GM19372 (cell line): ENCODE measurements around the gene CLMN.
A peak's percentile ranks its signal among the peaks of the same experiment; 100 is the strongest.

Source experiments
- ATAC-seq: cut with Tn5 transposase; IDR thresholded peaks from one replicate; pipeline ENCODE4 v1.9.1; 2021; ENCODE audit warnings: mild to moderate bottlenecking, low read depth, moderate library complexity; ENCODE audit not compliant: unreplicated experiment

Gene CLMN, protein sequence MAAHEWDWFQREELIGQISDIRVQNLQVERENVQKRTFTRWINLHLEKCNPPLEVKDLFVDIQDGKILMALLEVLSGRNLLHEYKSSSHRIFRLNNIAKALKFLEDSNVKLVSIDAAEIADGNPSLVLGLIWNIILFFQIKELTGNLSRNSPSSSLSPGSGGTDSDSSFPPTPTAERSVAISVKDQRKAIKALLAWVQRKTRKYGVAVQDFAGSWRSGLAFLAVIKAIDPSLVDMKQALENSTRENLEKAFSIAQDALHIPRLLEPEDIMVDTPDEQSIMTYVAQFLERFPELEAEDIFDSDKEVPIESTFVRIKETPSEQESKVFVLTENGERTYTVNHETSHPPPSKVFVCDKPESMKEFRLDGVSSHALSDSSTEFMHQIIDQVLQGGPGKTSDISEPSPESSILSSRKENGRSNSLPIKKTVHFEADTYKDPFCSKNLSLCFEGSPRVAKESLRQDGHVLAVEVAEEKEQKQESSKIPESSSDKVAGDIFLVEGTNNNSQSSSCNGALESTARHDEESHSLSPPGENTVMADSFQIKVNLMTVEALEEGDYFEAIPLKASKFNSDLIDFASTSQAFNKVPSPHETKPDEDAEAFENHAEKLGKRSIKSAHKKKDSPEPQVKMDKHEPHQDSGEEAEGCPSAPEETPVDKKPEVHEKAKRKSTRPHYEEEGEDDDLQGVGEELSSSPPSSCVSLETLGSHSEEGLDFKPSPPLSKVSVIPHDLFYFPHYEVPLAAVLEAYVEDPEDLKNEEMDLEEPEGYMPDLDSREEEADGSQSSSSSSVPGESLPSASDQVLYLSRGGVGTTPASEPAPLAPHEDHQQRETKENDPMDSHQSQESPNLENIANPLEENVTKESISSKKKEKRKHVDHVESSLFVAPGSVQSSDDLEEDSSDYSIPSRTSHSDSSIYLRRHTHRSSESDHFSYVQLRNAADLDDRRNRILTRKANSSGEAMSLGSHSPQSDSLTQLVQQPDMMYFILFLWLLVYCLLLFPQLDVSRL

DNA sequence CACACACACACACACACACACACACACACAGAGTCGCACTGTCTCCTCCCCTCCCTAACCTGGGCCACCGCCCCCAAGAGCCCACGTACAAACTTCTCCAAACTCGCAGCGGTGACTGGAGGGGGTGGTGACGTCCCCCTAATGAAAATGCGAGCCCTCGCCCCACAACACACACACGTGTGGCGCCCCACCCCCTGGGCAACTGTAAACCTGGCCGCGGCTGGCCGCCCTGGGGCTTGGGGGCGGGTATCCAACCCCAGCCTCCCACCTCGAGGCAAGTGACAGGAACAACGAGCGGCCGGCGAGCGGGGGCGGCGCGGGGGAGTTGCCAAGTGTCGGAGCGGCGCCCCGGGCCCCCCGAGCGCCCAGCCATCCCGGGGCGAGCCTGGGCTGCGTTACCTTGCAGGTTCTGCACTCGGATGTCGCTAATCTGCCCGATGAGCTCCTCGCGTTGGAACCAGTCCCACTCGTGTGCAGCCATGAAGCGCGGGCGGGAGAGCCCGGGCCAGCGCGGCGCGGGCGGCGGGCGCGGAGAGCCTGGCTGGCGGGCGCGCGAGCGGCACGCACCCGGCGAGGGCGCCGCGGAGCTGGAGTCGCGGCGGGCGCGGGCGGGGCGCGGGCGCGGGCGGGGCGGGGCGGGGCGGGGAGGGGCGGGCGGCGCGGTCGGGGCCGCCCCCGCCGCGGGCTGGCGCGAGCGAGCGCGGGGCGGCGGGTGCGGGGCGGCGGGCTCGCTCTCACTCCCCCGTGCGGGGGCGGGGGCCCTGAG, at the start of gene CLMN:
Gene CLMN (minus strand): TSS at position 597 of the 766 bp plus-strand sequence. CDS start 116 bp downstream, at position 481.
- peak; percentile 60 for ATAC-seq

DNA sequence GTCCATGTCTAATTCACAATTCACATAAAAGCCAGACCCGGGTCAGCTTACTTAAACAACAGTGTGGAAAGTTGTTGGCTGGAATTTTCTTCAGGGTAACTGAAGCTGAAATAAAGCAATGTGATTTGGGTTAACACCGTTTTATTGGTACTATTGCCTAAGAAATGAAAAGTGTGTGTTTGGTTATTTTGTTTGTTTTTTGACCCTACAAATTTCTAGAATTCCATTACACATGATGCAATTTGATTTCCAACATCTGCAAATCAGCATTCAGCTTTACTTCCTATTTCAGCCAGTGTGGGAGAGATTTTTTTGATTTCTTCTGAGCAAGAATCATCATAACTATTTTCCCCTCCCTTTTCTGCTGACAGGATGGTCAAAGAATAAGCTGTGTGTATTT, 45.7 kb upstream of the CLMN start:
- no peak for ATAC-seq

DNA sequence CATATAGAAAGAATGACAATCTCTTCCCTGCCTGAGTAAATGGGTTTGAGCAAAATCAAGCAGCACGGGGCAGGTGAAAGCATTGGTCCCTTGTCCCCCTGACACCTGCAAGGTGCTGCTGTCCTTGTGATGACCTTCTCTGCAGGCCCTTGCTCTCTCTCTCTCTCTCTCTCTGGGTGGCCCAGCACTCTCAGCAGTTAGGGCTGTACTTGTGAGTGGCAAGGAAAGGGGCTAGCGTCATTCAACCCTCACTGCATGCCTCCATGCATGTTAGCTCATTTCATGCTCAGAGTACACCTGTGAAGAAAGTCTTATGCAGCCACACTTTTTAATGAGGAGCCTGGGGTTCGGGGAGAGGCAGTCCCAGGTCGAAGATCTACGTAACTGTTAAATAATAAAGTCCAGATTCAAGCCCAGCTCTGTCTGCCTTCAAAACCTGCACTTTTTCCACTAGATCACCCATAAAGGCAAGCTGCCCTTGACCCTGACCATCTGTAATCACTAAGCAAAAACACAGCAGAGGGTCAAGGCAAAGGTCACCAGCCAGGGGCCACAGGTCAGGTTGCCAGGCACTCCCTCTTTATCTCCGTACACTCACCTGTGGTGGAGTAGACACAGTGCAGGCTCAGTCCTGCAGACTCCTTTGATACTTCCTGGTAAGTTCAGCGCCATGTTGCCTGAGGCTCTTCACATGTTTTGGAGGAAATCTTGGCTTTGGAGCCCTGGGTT, 44.9 kb upstream of the CLMN start:
- no peak for ATAC-seq

DNA sequence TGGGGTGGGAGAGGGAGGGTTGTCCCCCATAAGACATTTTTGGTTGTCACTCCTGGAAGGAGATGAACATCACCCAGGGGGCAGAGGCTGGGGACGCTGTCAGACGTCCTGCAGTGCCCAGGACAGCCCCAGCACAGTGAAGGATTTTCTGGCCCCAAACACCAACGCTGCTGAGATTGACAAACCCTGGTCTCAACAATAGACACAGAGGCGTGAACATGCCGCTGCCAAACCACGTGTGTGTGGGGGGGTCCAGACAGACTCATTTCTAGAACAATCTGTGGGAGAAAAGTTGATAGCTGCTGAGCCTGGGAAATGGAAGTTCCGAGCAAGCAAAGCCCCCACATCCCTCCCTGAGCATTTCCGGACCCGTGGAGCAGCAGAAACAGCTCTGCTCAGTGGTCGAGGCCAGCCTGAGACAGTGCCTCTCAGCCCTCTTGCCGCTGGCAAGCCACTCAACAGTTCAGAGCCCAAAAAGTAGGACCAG, 43.8 kb upstream of the CLMN start:
- no peak for ATAC-seq

DNA sequence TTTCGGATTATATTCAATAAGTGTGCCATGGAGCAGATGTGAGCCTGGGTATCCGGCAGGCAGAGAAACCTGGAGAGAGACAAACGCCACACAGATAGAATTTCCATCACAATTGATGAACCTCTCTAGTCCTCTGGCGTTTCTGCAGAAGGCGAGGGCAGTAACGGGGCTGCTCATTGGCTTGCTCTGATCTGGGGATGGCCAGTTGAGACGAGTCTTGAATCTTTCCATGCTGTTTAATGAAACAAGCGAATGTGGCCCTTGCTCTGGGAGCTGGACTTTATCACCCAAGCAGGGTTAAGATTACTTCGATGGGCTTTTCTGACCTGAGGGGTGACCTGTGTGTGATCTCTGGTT, 42.4 kb upstream of the CLMN start:
- ATAC-seq, result no peak

DNA sequence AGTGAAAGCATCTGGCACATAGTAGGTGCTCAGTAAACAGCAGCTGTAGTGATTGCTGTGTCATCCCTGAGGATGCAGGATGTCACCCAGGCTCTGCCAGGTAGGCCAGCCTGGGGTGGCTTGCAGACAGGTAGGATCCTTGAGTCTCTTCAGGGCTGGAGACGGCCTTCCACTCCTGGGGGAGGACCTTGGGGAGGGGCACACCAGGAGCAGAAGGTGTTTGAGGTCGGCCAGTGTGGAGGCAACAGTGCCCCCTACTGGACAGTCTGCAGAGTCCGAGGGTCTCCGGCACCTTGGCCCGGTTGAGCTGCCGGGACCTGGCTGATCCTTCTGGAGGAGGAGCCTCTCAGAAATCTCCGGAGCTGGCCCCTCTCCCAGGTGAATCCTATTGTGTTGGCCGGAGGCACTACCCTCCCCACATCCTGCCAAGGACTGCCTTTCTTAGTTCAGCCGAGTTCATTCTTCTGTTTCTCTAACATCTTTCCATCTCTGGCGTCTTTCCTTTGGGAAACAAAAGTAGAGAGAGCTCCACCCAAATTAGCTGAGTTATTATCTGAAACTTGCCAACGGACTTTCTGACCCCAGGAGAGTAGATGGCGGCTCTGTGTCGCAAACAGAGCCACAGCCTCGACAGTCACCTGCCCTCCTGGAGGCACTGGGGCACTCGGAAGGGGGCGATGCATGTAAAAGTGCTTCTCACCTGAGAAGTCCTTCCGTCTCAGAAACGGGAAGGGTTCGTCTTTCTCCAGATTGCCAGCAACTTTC, 41.8 kb upstream of the CLMN start:
- ATAC-seq, result no peak

DNA sequence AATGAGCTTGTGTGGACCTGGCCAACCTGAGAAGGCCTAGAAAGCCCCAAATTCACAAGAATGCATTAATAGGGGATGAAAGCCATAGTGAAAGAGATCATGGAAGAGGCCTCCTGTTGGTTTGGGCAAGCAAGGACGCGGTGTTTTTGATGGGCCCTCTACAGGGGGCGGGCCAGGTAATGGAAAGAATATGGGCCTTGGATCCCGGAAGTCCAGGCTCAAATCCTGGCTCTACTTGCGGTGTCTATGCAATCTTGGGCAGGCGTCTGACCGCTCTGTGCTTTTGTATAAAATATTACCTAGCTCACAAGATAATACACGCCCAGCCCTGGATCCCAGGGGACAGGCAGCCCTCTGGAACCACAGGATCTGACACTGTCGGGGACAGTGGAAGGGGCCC, 41.1 kb upstream of the CLMN start:
- ATAC-seq, result no peak

DNA sequence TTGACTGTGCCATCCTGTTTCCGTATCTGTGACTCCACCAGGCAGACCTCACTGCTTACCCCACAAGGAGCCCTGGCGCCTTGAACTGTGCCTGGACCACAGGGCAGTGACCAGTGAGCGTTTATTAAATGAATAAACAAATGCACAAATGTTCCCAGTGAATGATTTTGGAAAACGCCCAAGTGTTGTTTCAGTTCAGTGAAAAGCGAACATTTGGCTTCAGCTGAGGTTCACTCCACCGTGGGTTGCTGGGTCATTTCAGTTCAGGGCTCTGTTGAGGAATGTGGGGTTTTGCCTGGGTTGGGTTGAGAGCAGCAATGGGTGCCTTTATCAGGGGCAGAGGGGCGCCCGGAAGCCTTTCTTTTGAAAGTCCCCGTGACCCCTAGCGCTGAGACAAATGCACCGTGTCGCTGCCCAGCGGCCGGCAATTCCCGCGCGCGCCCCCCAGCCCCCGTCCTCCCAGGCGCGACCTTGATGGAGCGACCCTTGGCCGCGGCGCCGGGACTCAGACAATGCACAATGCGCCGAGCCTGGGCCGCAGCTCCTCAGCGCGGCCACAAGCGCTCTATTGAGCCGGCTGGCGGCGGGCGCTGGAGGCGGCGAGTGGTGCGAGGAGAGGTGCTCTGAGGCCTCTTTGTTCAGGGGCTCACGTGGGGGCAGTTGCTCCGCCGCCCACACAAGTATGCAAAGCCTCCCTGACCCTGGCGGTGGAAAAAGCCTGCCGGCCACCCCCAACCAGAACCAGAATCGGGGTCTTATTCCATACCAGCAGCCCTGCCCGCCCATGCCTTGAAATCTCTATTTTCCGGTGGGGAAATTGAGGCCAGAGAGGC, 40.5 kb upstream of the CLMN start:
- ATAC-seq, result no peak

DNA sequence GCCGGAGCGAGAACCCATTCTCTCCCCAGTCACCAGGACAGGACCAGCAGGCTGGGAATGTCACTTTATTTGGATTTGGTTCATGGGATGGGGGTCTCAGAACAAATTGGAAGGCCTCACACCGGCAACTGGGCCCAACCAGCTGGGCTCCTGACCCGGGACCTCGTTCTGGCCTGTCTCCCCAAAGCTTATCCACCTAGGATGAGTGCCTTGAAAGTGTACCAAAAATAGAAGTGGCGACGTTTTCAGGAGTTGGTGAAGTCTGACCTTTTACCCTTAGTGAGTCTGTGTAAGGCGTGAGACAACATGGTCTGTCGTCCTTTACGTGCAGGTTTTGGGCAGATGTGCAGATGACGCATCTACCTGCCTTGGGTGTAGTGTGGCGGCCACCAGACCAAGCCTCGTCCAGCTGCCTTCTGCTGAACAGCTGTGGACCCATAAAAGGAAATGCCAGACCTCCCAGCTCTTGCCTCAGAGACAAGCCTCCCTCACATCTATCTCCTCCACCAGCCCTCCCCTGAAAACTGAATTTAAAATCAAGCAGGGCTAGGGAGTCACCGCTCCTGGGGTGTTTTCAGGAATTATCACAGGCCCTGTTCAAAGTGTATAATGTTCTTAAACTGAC, 36.6 kb upstream of the CLMN start:
- ATAC-seq, result no peak

DNA sequence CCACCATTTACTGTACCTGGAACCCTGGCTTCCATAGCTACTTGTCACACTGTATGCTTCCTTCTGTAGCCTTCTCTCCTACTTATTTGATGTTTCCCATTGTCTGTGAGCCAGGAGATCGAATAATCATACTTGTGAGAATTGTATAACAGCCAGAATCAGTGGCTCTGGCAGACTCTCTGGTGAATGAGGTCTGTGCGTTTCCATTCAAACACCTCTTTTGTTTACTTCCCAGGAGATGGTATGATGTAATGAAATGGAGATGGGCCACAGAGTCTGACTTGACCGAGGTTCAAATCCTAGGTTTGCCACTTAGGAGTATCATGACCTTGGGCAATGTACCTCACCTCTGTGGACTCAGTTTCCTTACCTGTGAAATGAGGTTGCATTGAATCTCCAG, 35.7 kb upstream of the CLMN start:
- ATAC-seq, result no peak

DNA sequence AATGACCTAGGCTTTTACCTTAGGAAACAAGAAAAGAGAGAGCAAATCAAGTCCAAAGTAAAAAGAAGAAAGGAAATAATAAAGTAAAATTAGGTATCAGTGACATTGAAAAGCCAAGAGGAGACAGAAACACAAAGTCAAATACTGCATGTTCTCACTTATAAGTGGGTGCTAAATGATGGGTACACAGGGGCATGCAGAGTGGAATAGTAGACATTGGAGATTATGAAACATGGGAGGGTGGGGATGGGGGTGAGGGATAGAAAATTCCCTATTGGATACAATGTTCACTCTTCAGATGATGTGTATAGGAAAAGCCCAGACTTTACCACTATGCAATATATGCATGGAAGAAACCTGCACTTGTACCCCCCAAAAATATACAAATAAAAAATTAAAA, 35.1 kb upstream of the CLMN start:
- ATAC-seq, result no peak

DNA sequence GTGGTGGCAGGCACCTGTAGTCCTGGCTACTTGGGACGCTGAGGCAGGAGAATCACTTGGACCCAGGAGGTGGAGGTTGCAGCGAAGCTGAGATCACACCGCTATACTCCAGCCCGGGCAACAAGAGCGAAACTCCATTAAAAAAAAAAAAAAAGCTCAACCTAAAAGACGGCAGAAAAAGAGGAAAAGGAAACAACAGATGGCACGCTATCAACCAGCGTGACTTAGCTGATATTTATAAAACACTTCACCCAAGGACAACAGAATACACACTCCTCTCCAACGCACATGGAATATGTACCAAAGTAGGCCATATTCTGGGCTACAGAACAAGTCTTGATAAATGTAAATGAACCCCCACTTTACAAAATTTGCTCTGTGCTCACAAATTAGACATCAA, 34.0 kb upstream of the CLMN start:
- ATAC-seq, result no peak

DNA sequence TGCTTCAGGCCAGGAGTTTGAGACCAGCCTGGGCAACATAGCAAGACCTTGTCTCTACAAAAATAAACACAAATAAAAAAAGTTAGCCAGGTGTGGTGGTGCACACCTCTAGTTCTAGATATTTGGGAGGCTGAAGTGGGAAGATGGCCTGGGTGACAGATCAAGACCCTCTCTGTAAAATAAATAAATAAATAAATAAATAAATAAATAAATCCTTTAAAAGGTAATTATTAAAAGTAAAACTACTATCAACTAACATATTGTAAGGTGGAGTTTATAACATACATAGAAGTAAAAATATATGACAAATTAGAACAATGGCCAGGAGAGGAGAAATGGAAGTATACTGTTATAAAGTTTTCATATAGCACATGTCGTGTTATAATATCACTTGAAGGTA, 33.3 kb upstream of the CLMN start:
- no peak for ATAC-seq

DNA sequence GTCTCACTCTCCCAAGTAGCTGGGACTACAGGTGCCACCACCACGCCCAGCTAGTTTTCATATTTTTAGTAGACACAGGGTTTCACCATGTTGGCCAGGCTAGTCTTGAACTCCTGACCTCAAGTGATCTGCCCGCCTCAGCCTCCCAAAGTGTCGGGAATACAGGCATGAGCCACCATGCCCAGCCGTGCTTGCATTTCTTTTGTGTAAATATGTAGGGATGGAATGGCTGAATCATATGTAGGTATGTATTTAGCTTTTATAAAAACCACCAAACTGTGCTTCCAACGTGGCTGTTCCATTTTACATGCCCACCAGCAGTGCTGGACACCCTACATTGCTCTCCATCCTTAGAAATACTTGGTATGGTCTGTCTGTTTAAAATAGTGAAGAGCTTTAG, 32.8 kb upstream of the CLMN start:
- no peak for ATAC-seq

DNA sequence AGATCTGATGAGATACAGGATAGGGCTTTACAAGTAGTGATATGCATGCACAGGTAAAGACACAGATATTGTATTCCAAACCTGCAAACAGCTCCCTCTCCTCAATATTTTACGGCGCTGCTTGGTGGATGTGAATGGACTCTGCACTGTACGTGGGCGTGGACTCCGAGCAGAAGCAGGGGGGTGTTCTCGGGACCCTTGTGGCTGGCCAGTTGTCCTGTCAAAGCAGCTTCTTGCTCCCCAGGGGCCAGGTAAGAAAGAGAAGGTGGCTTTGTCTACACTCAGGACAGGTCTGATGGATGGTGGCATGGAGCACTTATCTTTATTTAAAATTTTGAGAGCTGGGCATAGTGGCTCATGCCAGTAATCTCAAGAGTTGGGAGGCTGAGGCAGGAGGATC, 29.5 kb upstream of the CLMN start:
- ATAC-seq, result no peak

DNA sequence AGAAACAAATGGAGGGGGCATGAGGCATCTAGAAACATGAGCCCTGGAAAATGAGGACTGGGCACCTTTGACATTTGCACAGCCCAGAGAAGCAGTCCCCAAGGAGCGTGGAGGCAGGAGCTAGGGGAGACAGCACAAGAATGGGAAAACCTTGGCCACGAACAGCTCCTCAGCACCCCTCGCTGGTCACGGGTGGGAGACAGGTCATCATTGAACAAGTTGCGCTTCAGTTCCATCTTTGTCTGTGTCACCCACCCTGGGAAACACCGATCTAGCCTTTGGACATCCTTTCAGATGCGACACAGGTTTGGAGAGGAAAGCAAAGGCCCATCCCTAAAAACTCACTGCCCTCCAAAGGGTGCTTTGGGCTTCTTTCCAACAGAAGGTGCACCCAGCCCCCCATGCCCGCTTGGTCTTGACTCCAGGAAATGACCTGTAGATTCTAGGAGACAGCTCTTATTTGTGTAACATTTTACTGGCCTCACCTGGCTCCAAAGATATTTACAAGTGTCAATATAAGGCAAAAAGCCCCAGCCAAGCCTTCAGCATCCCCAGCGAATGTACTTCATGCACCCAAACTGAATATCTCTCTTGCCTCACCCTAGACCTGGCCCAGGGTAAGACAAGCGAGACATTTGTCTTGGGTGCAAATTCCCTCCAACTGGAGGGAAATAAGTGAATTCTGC, 28.8 kb upstream of the CLMN start:
- no peak for ATAC-seq

DNA sequence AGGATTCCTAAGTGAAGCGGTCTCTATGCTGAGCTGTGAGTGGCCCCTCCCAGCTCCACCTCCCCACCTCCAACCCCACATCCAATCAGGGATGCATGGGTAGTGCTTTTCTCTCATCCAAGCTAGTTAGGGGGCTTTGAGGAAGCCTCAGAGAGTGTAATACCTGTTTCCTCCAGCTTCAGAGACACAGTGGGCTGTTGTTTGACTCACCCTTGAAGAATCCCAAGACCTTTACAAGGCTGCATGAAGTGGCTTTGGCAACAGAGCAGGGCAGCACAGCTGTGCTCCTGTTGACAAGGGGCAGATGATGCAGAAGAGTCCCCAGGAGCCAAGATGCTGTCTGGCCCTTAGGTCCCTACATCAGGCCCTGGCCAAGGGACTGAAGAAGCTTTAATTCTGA, 27.1 kb upstream of the CLMN start:
- no peak for ATAC-seq
